Tibial artery (tissue), 4 donors: ENCODE data around the gene SYTL2.

Source experiments
- DNase-seq, 2 donors: peaks; one replicate each; pipeline ENCODE4 v3.0.0-alpha.2; 2019
- H3K27ac ChIP-seq, 2 donors: fragments of 200-600 bp; sonication (generic) in 1 of 2; 1 replicate in 1 of 2; 2 replicates in 1 of 2; pipeline ENCODE4 v1.5.1; 2018 to 2019; ENCODE audit warnings: mild to moderate bottlenecking in 1 of 2
- H3K27me3 ChIP-seq, 2 donors: fragments of 200-600 bp; sonication (generic) in 1 of 2; one replicate each; pipeline versions ENCODE4 v1.5.1 to v1.6.0; 2016 to 2019
- H3K36me3 ChIP-seq, 3 donors: fragments of 200-600 bp; sonication (generic) in 2 of 3; one replicate each; pipeline ENCODE4 v1.5.1; 2016 to 2019; ENCODE audit warnings: mild to moderate bottlenecking in 2 of 3
- H3K4me1 ChIP-seq, 4 donors: fragments of 200-600 bp; sonication (generic) in 2 of 4; 1 replicate in 3 of 4; 2 replicates in 1 of 4; pipeline ENCODE4 v1.5.1; 2016 to 2019
- H3K4me3 ChIP-seq, 2 donors: fragments of 200-600 bp; sonication (generic) in 1 of 2; 1 replicate in 1 of 2; 2 replicates in 1 of 2; pipeline ENCODE4 v1.5.1; 2018 to 2019; ENCODE audit warnings: mild to moderate bottlenecking in 2 of 2
- H3K9me3 ChIP-seq, 3 donors: fragments of 200-600 bp; sonication (generic) in 1 of 3; one replicate each; pipeline ENCODE4 v1.5.1; 2016 to 2019
- CTCF ChIP-seq, 2 experiments: fragments of 200-600 bp in 1 of 2; fragments of 450-650 bp in 1 of 2; IDR thresholded peaks; one replicate each; pipeline ENCODE4 v1.5.1; 2017 to 2019; ENCODE audit warnings: antibody characterized with exemption in 2 of 2, mild to moderate bottlenecking in 1 of 2, moderate library complexity in 1 of 2
- intact Hi-C: fragments of 100-400 bp; cut with DNase I; formaldehyde crosslinking; loops from one replicate; pipeline ENCODE4 v1.15.0; 2023; ENCODE audit warnings: low total_unique reads

The SYTL2 gene

DNA sequence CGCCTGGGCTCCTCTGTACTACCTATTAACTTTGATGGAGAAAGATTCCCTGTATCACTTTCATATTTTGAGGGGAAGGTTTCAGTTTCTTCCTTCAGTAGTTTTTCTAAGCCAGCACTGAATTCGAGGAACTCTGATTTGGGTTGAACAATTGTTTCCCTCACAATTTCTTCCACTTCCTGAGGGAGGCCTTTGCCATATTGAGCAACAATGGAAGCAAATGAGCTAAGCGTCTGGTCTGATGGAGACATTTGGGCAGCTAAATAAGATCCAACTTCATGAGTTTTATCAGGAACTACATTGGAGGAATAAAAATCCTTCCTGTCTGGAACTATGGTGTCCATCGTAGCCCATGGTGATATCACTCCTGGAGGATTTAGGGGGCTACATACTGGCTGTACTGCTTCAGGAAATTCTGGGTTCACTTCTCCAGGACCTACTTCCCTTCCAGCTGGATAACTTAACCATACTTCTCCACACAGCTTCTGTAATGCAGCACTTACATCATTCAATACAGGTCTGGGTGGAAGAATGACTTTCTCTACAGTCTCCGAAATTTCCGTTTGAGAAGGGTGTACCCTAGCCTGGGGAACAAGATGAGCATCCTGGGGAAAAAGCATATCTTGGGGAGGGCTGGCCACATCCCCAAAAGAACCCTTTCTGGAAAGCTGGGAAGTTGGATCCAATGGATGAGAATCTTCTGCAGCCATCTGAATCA, 86.0 kb downstream of the SYTL2 start:
- Histone ChIP-seq H3K27me3 (no peaks in the 10 kb centered on the region), H3K4me1 (peaks cover 0 to 11% (median 0%) of the 10 kb centered on the region in 4 donors), H3K36me3 (peaks cover 0 to 6% (median 0%) of the 10 kb centered on the region in 3 donors), H3K27ac (no peak overlapping the region), H3K4me3 (no peak overlapping the region), H3K9me3 (no peaks in the 10 kb centered on the region)
- TF ChIP-seq CTCF (IDR thresholded peaks at IDR 0.05): no peak
- intact Hi-C loops: no loop called here
- DNase-seq: no peak

- Histone ChIP-seq H3K9me3 (no peaks in the 10 kb centered on the region), H3K27me3 (no peaks in the 10 kb centered on the region), H3K4me3 (no peak overlapping the region), H3K4me1 (peaks cover 0 to 29% (median 6%) of the 10 kb centered on the region in 4 donors), H3K36me3 (peaks cover 0 to 6% (median 0%) of the 10 kb centered on the region in 3 donors), H3K27ac (no peak overlapping the region)
- no peak for DNase-seq
- intact Hi-C loops: no loop called here
- TF ChIP-seq CTCF (IDR thresholded peaks at IDR 0.05): no peak
Measured at GRCh38 chr11:85723088-85723487, 87.9 kb downstream of the SYTL2 start.

DNA sequence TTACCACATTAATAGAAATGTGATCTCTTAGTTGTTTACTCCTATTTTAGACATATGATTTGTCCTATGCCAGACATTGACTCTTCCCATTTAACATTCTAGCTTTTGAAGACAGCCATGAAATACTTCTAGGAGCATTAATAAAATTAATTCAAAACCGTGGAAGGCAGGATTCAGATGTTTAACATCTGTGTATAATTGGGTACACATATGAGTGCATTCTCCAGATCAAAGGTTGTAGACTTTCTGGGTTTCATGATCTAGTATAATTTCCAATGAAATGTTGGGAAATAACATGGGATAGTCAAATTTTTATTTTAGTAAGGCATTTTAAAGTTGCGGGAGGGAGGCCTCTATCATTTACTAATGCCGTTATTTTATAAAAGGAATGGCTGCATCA, 89.8 kb downstream of the SYTL2 start:
- Histone ChIP-seq H3K27ac (no peak overlapping the region), H3K27me3 (no peaks in the 10 kb centered on the region), H3K36me3 (no peaks in the 10 kb centered on the region), H3K9me3 (no peaks in the 10 kb centered on the region), H3K4me3 (no peak overlapping the region), H3K4me1 (peaks cover 0 to 44% (median 6%) of the 10 kb centered on the region in 4 donors)
- no peak for TF ChIP-seq CTCF (IDR thresholded peaks at IDR 0.05)
- no peak for DNase-seq
- intact Hi-C loops: no loop called here

- H3K4me3 ChIP-seq: peak overlapping the region; percentile 39 to 46
- peaks cover 0 to under 1% (median 0%) of the 10 kb centered on the region in 3 donors for H3K36me3 ChIP-seq
- H3K9me3 ChIP-seq: no peaks in the 10 kb centered on the region
- H3K4me1 ChIP-seq: peaks cover 0 to 39% (median 6%) of the 10 kb centered on the region in 4 donors
- H3K27ac ChIP-seq: peak overlapping the region; percentile 43 to 79
- intact Hi-C loops: no loop called here
- DNase-seq: peak; percentile 26 to 71
- H3K27me3 ChIP-seq: no peaks in the 10 kb centered on the region
- TF ChIP-seq CTCF (IDR thresholded peaks at IDR 0.05): no peak
Measured at GRCh38 chr11:85718991-85719807, 91.7 kb downstream of the SYTL2 start.

DNA sequence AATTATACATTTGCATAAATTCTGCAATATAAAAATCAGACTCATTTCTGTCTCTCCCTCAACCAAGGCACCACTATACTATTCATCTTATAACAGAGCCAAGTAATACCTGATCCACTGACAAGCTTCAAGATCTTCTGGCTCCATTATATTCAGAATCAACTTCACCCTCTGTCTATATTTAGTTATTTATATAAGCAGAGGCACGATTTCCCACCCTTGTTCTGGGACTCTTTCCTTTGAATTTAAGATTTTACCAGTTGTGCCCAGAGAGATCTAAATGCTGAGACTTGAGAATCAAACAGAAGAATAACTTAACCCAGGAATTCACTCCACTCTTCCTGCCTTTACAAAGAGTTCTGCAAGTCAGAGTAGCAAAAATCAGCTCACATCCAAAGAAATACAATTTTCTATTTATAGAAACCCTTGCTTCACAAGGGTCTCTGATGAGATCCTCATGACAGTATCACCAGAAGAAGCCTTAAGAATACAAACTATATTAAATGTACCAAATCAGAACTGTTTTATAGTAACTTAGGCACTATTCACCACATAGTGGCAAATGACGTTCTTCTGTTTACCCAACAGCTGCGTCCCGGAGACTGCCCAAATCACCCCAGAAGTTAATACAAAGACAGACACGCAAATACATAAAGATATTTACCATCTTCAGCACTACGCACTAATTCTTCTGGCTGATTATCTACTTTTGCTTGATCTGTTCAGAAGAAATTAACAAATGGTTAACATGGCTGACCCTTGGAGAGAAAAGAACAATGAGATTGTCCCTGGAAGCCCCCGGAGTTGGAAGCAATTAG, 92.6 kb downstream of the SYTL2 start:
- no peak for DNase-seq
- Histone ChIP-seq H3K36me3 (peaks cover 0 to 9% (median 0%) of the 10 kb centered on the region in 3 donors), H3K27me3 (no peaks in the 10 kb centered on the region), H3K4me3 (peak overlapping the region; percentile 39 to 46), H3K27ac (peak overlapping the region; percentile 43 to 79), H3K9me3 (no peaks in the 10 kb centered on the region), H3K4me1 (peaks cover 0 to 39% (median 6%) of the 10 kb centered on the region in 4 donors)
- no peak for TF ChIP-seq CTCF (IDR thresholded peaks at IDR 0.05)
- intact Hi-C loops: no loop called here
